Prostate gland (tissue), 2 donors: ENCODE measurements around the gene RFTN1. TPM values are rescaled to one million over a fixed set of nuclear protein-coding genes. Genes with fewer than 3 reads are reported as not detected.

Experiments
- DNase-seq: peaks from one replicate; pipeline ENCODE4 v3.0.0-alpha.2; 2019; ENCODE audit warnings: low spot score
- H3K27ac ChIP-seq, 2 donors: fragments of 200-600 bp; sonication (generic); 2 replicates each; pipeline ENCODE4 v1.5.1; 2017 to 2019
- H3K27me3 ChIP-seq: fragments of 200-600 bp; sonication (generic); replicated peaks from 2 replicates; pipeline ENCODE4 v1.5.1; 2019; ENCODE audit not compliant: insufficient read depth
- H3K36me3 ChIP-seq, 2 donors: fragments of 200-600 bp; sonication (generic); 1 replicate in 1 of 2; 2 replicates in 1 of 2; pipeline versions ENCODE4 v1.5.1 to v1.8.1; 2017 to 2019
- H3K4me1 ChIP-seq: fragments of 200-600 bp; sonication (generic); replicated peaks from 2 replicates; pipeline ENCODE4 v1.5.1; 2019
- H3K4me3 ChIP-seq, 2 donors: fragments of 200-600 bp; sonication (generic); 2 replicates each; pipeline ENCODE4 v1.5.1; 2017 to 2019
- H3K9me3 ChIP-seq: fragments of 200-600 bp; sonication (generic); 2 replicates; pipeline ENCODE4 v1.5.1; 2017
- POLR2A ChIP-seq: fragments of 450-650 bp; IDR thresholded peaks from one replicate; pipeline ENCODE4 v1.6.1; 2016; ENCODE audit warnings: antibody characterized with exemption, mild to moderate bottlenecking
- POLR2AphosphoS5 ChIP-seq: sonication (generic); formaldehyde crosslinking; IDR thresholded peaks from one replicate; pipeline ENCODE4 v1.6.1; 2017; ENCODE audit warnings: antibody characterized with exemption
- WGBS: methylation state at CpG from one replicate; pipeline ENCODE4 v1.1.5; 2018; 5-methylcytosine and 5-hydroxymethylcytosine counted together
- intact Hi-C: fragments of 100-400 bp; cut with DNase I; formaldehyde crosslinking; loops from one replicate; pipeline ENCODE4 v1.14.2; 2022
- total RNA-seq, 2 donors: library from RNA; depleted of rRNA; stranded (reverse); fragments of >200 nt; gene quantifications; one replicate each; pipeline ENCODE4 v1.1.0, GENCODE V29; 2016
- TF ChIP-seq, protein P1 (sequence below), 4 experiments: fragments of 200-600 bp in 2 of 4; fragments of 450-650 bp in 2 of 4; sonication (generic) in 2 of 4; IDR thresholded peaks; 1 replicate in 3 of 4; 2 replicates in 1 of 4; pipeline ENCODE4 v1.5.1; 2016 to 2019; ENCODE audit warnings: antibody characterized with exemption in 4 of 4, mild to moderate bottlenecking in 2 of 4, moderate library complexity in 2 of 4

Gene RFTN1
- total RNA-seq, 2 donors from 2014 or later = 7.4 to 16.1 TPM

GRCh38 chr3:16500093-16500492, 13.4 kb downstream of the RFTN1 start:
- no peaks in the 10 kb centered on the region for H3K4me1 ChIP-seq
- intact Hi-C loops = no loop called here
- no peak for DNase-seq
- 93% methylated on average over 1 of the region's 1 CpG for WGBS
- H3K9me3 ChIP-seq = no peaks in the 10 kb centered on the region
- no peaks in the 10 kb centered on the region for H3K36me3 ChIP-seq
- no peaks in the 10 kb centered on the region for H3K27me3 ChIP-seq
- TF ChIP-seq POLR2AphosphoS5 = no peak
- TF ChIP-seq, protein P1, sequence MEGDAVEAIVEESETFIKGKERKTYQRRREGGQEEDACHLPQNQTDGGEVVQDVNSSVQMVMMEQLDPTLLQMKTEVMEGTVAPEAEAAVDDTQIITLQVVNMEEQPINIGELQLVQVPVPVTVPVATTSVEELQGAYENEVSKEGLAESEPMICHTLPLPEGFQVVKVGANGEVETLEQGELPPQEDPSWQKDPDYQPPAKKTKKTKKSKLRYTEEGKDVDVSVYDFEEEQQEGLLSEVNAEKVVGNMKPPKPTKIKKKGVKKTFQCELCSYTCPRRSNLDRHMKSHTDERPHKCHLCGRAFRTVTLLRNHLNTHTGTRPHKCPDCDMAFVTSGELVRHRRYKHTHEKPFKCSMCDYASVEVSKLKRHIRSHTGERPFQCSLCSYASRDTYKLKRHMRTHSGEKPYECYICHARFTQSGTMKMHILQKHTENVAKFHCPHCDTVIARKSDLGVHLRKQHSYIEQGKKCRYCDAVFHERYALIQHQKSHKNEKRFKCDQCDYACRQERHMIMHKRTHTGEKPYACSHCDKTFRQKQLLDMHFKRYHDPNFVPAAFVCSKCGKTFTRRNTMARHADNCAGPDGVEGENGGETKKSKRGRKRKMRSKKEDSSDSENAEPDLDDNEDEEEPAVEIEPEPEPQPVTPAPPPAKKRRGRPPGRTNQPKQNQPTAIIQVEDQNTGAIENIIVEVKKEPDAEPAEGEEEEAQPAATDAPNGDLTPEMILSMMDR (IDR thresholded peaks at IDR 0.05) = no peak
- no peak for TF ChIP-seq POLR2A
- H3K27ac ChIP-seq = no peak overlapping the region
- no peak overlapping the region for H3K4me3 ChIP-seq

DNA sequence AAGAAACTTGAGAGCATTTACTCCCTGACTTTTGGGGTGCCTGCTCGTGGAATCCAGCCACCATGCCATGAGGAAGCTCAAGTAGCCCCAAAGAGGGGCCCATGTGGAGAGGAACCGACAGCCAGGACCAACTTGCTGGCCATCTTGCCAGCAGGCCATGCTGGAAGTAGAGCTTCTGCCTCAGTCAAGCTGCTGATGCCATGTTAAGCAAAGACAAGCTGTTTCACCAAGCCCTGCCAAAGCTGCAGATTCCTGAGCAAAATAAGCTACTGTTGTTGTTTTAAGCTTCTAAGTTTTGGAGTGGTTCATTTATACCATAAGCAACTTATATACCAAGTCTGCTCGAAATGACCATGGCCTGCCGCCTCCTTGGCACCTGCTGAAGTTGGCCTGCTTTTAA, 14.1 kb downstream of the RFTN1 start:
- WGBS = 90% methylated on average over 4 of the region's 4 CpGs
- Histone ChIP-seq H3K27ac (no peak overlapping the region), H3K4me3 (no peak overlapping the region), H3K27me3 (no peaks in the 10 kb centered on the region), H3K36me3 (no peaks in the 10 kb centered on the region), H3K9me3 (no peaks in the 10 kb centered on the region), H3K4me1 (no peaks in the 10 kb centered on the region)
- TF ChIP-seq POLR2A (no peak), POLR2AphosphoS5 (no peak)
- TF ChIP-seq, protein P1 (IDR thresholded peaks at IDR 0.05) = no peak
- DNase-seq = no peak
- intact Hi-C loops = no loop called here

GRCh38 chr3:16498130-16498890, 15.2 kb downstream of the RFTN1 start:
- intact Hi-C loops = no loop called here
- no peaks in the 10 kb centered on the region for H3K27me3 ChIP-seq
- WGBS = 66% methylated on average over 5 of the region's 5 CpGs
- no peaks in the 10 kb centered on the region for H3K9me3 ChIP-seq
- TF ChIP-seq, protein P1 (IDR thresholded peaks at IDR 0.05) = no peak
- no peak for TF ChIP-seq POLR2AphosphoS5
- TF ChIP-seq POLR2A = no peak
- H3K4me3 ChIP-seq = no peak overlapping the region
- H3K27ac ChIP-seq = no peak overlapping the region
- H3K36me3 ChIP-seq = no peaks in the 10 kb centered on the region
- no peak for DNase-seq
- no peaks in the 10 kb centered on the region for H3K4me1 ChIP-seq

DNA sequence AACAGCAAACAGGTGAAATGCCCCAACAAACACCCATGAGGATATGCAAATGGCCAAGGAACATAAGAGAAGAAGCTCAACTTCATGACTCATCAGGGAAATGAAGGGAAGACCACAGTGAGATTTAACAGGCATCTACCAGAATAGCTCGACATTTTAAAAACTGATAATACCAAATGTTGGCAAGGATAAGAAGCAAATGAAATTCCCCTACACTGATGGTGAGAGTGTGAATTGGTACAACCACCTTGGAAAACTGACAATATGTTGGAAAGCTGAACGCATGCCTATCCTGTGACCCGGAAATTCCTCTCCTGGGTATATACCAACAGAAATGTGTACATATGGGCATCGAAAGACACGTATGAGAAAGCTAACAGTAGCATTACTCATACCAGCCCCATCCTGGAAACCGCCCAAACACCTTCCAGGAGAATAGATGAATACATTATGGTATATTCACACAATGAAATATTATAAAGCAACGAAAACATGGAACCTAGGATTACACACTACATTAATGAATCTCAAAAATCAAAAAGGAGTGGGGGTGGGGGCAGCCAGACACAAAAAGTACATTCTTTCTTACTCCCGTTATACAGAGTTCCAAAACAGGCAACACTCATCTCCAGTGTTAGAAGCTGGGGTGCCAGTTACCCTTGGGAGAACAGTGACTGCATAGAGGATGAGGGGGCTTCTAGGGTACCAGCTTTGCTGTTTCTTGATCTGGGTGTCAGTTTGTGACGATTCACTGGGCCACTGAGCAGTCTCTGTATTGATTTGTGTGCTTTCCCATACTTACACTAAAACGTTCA, 16.9 kb downstream of the RFTN1 start:
- Histone ChIP-seq H3K9me3 (no peaks in the 10 kb centered on the region), H3K4me1 (no peaks in the 10 kb centered on the region), H3K27me3 (no peaks in the 10 kb centered on the region), H3K27ac (no peak overlapping the region), H3K36me3 (no peaks in the 10 kb centered on the region), H3K4me3 (no peak overlapping the region)
- 92% methylated on average over 10 of the region's 10 CpGs for WGBS
- TF ChIP-seq, protein P1 (IDR thresholded peaks at IDR 0.05) = no peak
- TF ChIP-seq POLR2A (no peak), POLR2AphosphoS5 (no peak)
- intact Hi-C loops = no loop called here
- DNase-seq = no peak

DNA sequence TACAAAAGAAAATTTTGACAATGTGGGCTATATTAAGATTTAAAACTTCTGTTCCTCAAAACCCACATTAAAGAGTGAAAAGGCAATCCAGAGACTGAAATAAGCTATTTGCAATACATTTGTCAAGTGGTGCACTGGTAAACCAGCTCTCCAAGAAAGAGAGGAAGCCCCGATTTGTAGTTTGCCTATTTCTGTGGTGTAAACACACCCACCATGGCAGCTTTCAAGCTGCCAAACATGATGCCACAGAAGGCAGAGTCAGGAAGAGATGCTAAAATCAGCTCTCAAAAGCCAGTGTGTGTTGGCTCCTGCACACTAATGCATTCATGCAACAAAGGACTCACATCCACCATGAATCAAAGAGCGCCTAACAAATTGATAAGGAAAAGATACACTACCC, 17.5 kb downstream of the RFTN1 start:
- TF ChIP-seq, protein P1 (IDR thresholded peaks at IDR 0.05) = no peak
- TF ChIP-seq POLR2AphosphoS5 (no peak), POLR2A (no peak)
- Histone ChIP-seq H3K4me1 (no peaks in the 10 kb centered on the region), H3K27ac (no peak overlapping the region), H3K27me3 (no peaks in the 10 kb centered on the region), H3K36me3 (no peaks in the 10 kb centered on the region), H3K4me3 (no peak overlapping the region), H3K9me3 (no peaks in the 10 kb centered on the region)
- 95% methylated on average over 2 of the region's 2 CpGs for WGBS
- no peak for DNase-seq
- intact Hi-C loops = no loop called here
